Right renal pelvis (tissue), 4 donors: ENCODE measurements around the gene TROAP. TPM values are rescaled to one million over a fixed set of nuclear protein-coding genes. Genes with fewer than 3 reads are reported as not detected.
"Not testable (repeated sequence)": the region's sequence is repeated elsewhere in the genome, so short reads cannot be mapped to it uniquely, and the experiment has no call there.

Experiments used
- DNase-seq, 4 donors: peaks; one replicate each; pipeline ENCODE4 v3.0.0-alpha.2; 2013; ENCODE audit warnings: low read depth in 4 of 4, low spot score in 3 of 4, missing footprints in 1 of 4
- polyA plus RNA-seq, 4 donors: library from polyadenylated mRNA; unstranded; fragments of 120-200 nt; gene quantifications; one replicate each; pipeline ENCODE4 v1.2.1, GENCODE V29; 2013; ENCODE audit not compliant: insufficient read length in 4 of 4

TROAP gene
- polyA plus RNA-seq, 4 donors, result 20.6 to 21.7 (median 21.4) TPM

DNA sequence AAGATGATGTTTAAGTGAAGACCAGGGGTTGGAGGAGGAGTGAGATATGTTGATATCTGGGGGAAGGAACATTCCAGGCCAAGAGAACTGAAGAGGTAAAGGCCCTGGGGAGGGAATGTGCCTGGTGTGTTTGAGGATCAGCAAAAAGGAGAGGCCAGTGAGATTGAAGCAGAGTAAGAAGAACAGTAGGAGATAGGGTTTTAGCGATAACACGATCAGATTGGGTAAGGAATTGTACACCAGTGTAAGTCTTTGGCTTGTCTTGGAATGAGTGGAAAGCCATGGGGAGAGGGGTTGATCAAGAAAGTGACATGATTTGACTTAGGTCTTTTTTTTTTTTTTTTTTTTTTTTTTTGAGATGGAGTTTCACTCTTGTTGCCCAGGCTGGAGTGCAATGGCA, 4.8 kb downstream of the TROAP start:
- DNase-seq, result no peak

DNA sequence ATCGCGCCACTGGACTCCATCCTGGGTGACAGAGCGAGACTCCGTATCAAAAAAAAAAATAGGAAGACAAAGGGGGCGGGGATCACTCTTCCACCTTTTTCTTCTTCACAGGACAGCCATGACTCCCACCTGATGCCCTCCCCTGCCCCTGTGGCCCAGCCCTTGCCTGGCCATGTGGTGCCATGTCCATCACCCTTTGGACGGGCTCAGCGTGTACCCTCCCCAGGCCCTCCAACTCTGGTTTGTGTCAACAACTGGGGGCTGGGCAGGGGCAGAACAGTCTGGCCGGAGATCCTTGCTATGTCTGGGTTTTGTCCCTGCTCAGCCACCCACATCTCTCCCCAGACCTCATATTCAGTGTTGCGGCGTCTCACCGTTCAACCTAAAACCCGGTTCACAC, 5.8 kb downstream of the TROAP start:
- no peak for DNase-seq

- DNase-seq, result no peak
Observed at GRCh38 chr12:49330032-49330619, 7.1 kb downstream of the TROAP start.

DNA sequence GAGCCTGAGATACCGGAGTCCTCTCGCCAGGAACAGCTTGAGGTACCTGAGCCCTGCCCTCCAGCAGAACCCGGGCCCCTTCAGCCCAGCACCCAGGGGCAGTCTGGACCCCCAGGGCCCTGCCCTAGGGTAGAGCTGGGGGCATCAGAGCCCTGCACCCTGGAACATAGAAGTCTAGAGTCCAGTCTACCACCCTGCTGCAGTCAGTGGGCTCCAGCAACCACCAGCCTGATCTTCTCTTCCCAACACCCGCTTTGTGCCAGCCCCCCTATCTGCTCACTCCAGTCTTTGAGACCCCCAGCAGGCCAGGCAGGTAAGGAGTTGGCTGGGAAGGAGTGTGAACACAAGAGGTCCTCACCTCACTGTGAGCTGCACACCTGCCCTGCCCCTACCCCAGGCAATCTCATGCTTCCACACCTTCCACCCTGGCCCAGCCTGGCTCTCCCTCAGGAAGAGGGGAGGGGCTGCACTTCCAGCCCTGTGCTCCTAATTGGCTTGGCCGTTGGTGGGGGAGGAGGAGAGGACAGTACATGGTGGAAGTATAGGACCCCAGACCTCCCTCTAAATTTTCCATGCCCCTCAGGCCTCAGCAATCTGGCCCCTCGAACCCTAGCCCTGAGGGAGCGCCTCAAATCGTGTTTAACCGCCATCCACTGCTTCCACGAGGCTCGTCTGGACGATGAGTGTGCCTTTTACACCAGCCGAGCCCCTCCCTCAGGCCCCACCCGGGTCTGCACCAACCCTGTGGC, 7.8 kb downstream of the TROAP start:
- DNase-seq, result no peak

DNA sequence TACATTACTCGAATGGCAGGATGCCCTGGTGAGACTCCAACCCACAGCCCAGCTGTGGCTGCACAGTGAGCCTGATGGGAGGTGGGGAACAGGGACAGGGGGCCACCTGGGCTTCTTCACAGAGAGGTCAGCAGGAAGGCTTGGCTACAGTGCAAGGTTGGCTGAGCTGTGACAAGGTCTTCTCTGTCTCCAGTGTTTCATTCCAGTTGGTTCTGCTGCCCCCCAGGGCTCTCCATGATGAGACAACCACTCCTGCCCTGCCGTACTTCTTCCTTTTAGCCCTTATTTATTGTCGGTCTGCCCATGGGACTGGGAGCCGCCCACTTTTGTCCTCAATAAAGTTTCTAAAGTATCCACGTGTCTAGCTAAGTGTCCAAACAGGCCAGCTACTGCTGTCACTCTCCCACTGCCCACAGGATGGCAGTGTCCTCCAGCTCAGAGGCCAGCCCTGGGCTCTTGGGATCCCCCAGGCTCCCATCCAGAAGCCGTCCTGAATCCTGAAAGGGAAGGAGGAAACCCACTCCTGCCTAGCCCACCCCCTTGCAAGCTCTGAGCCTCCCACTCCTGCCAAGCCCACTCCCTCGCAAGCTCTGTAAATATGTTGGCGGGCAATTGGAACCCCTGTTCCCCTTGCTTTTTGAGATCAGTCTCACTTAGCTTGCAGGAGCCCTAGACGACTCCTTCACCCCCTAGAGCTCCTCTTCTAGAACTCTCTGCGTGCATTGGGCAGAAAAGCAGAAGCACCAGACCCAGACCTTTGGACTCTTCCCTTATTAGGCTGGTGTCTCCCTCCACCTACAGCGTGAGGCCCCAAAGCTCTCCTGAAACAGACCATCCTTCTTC, 8.5 kb downstream of the TROAP start:
- peak in 1 of 4 donors; percentile 66 for DNase-seq

GRCh38 chr12:49332441-49332861, 9.4 kb downstream of the TROAP start:
- no peak for DNase-seq

- no peak for DNase-seq
Observed at GRCh38 chr12:49332891-49333371, 9.9 kb downstream of the TROAP start.

DNA sequence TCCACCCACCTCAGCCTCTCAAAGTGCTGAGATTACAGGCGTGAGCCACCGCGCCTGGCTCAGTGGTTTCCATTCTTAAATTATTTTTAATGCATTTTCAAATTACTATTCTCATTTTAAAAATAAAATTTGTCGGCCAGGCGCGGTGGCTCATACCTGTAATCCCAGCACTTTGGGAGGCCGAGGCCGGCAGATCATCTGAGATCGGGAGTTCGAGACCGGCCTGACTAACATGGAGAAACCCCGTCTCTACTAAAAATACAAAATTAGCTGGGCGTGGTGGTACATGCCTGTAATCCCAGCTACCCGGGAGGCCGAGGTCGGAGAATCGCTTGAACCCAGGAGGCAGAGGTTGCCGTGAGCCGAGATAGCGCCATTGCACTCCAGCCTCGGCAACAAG, 10.7 kb downstream of the TROAP start:
- DNase-seq, result not testable (repeated sequence)

DNA sequence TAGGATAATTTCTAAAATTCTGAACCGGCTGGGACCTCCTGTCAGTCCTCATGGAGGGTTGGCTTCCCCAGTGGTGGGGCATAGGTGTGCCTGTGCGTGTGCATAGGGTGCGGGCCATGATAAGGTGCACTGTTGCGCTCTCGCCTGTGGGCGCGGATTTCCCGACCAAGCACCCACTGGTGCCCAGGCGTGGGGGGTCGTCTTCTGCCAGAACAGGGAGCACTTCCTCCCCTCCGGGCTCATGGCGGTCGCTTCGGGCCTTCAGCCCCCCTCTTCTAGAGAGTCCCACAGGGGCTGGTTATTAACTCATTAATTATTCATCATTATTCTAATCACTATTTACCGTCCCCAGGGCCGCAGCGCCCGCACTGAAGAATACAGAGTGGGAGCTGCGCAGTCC, 11.2 kb downstream of the TROAP start:
- DNase-seq, result no peak

DNA sequence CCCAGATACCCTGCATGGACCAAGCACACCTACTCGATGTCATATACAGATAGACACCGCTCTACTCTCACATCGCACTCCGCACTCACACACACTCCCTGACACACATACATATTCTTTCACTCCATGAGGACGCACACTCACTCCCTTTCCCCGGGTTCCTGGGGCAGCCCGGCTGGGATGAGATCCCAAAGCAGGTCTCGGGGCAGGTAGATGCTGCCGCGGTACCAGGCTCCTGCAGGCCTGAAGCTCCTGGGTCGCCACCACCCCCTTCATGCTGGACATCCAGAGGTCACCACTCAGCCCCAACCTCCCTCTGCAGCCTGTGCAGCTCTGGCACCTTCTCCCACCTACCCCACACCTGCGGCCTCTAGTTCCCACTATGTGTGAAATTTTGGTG, 11.6 kb downstream of the TROAP start:
- DNase-seq, result no peak

GRCh38 chr12:49335118-49335954, 12.3 kb downstream of the TROAP start:
- no peak for DNase-seq

- no peak for DNase-seq
Observed at GRCh38 chr12:49335955-49336644, 13.0 kb downstream of the TROAP start.

GRCh38 chr12:49336645-49337584, 13.9 kb downstream of the TROAP start, which contains the start of gene C1QL4:
Gene C1QL4 (minus strand): TSS chr12:49337188. CDS start chr12:49336477, 711 bp downstream.
- peak in 1 of 4 donors; percentile 71 for DNase-seq

- no peak for DNase-seq
Observed at GRCh38 chr12:49338830-49339463, 15.9 kb downstream of the TROAP start.

- no peak for DNase-seq
Observed at GRCh38 chr12:49339464-49339861, 16.4 kb downstream of the TROAP start.

GRCh38 chr12:49340095-49340870, 17.2 kb downstream of the TROAP start:
- no peak for DNase-seq
